DND-41 (cell line): ENCODE results near the gene CHAMP1.
A peak's percentile ranks its signal among the peaks of the same experiment; 100 is the strongest.

ENCODE experiments used
- ATAC-seq: fragments of 200-7000 bp; cut with Tn5 transposase; 3 replicates; pipeline ENCODE4 v1.9.1; 2021; ENCODE audit warnings: low read depth; ENCODE audit not compliant: insufficient read depth
- DNase-seq: peaks from one replicate; pipeline ENCODE4 v3.0.0-alpha.2; 2020
- H2AFZ ChIP-seq: 2 replicates; pipeline ENCODE4 v1.6.0; 2012; ENCODE audit warnings: low read depth, low read length
- H3K27ac ChIP-seq: 2 replicates; pipeline ENCODE4 v1.5.1; 2012; ENCODE audit warnings: low read length, inconsistent platforms
- H3K27me3 ChIP-seq: fragments of 200-600 bp; sonication (generic); 2 replicates; pipeline ENCODE4 v1.6.0; 2012; ENCODE audit warnings: low read length, mild to moderate bottlenecking, inconsistent platforms; ENCODE audit not compliant: insufficient read depth, poor library complexity
- H3K36me3 ChIP-seq: 2 replicates; pipeline ENCODE4 v1.5.1; 2012; ENCODE audit warnings: low read length, inconsistent platforms; ENCODE audit not compliant: insufficient read depth
- H3K4me1 ChIP-seq: 2 replicates; pipeline ENCODE4 v1.5.1; 2012; ENCODE audit warnings: mild to moderate bottlenecking, low read length; ENCODE audit not compliant: insufficient read depth
- H3K4me2 ChIP-seq: 2 replicates; pipeline ENCODE4 v1.6.0; 2012; ENCODE audit warnings: mild to moderate bottlenecking, moderate library complexity, low read length, inconsistent platforms; ENCODE audit not compliant: insufficient read depth
- H3K4me3 ChIP-seq, 2 experiments: fragments of 200-600 bp in 1 of 2; shearing (Covaris generic) in 1 of 2; 2 replicates each; pipeline ENCODE4 v1.5.1; 2012 to 2016; ENCODE audit warnings: inconsistent platforms in 2 of 2, low read length in 2 of 2, mild to moderate bottlenecking in 2 of 2, low read depth in 1 of 2, moderate library complexity in 1 of 2
- H3K79me2 ChIP-seq: 2 replicates; pipeline ENCODE4 v1.6.0; 2012; ENCODE audit warnings: low read length, inconsistent platforms; ENCODE audit not compliant: insufficient read depth
- H3K9ac ChIP-seq: 2 replicates; pipeline ENCODE4 v1.6.0; 2012; ENCODE audit warnings: low read depth, mild to moderate bottlenecking, inconsistent platforms, low read length, moderate library complexity
- H3K9me3 ChIP-seq: 2 replicates; pipeline ENCODE4 v1.5.1; 2012; ENCODE audit warnings: low read length, moderate library complexity, mild to moderate bottlenecking, inconsistent platforms; ENCODE audit not compliant: insufficient read depth, severe bottlenecking
- H4K20me1 ChIP-seq: 2 replicates; pipeline ENCODE4 v1.6.0; 2012; ENCODE audit warnings: low read length; ENCODE audit not compliant: insufficient read depth
- CTCF ChIP-seq: IDR thresholded peaks from 2 replicates; pipeline ENCODE4 v1.5.1; 2012; ENCODE audit warnings: borderline replicate concordance, low read length, moderate library complexity, mild to moderate bottlenecking; ENCODE audit not compliant: poor library complexity, severe bottlenecking; ENCODE audit errors: extremely low read depth
- EZH2 ChIP-seq: IDR thresholded peaks from 3 replicates; pipeline ENCODE4 v1.6.1; 2012; ENCODE audit warnings: borderline replicate concordance, low read depth, mild to moderate bottlenecking, moderate library complexity, low read length, inconsistent platforms; ENCODE audit not compliant: severe bottlenecking

The CHAMP1 gene

GRCh38 chr13:114281351-114282040 lies 32.8 kb upstream of the CHAMP1 start, which contains the start of gene UPF3A:
TSS of gene UPF3A (plus strand) at chr13:114281601. CDS start at chr13:114281640, 39 bp downstream.
- Histone ChIP-seq H3K27ac (peak within 1 kb of the TSS; percentile 100), H3K27me3 (no peaks in the 10 kb centered on the region), H3K79me2 (peaks cover 35% of the 10 kb centered on the region), H4K20me1 (no peaks in the 10 kb centered on the region), H3K9ac (peak within 1 kb of the TSS; percentile 93), H3K4me3 (peak within 1 kb of the TSS; percentile 84 to 95), H2AFZ (peak within 1 kb of the TSS; percentile 93), H3K4me2 (peak within 1 kb of the TSS; percentile 76), H3K36me3 (peaks cover 47% of the 10 kb centered on the region), H3K9me3 (no peaks in the 10 kb centered on the region), H3K4me1 (peaks cover 38% of the 10 kb centered on the region)
- peak; percentile 78 for ATAC-seq
- TF ChIP-seq CTCF (no peak), EZH2 (no peak)
- DNase-seq = peak; percentile 89

DNA sequence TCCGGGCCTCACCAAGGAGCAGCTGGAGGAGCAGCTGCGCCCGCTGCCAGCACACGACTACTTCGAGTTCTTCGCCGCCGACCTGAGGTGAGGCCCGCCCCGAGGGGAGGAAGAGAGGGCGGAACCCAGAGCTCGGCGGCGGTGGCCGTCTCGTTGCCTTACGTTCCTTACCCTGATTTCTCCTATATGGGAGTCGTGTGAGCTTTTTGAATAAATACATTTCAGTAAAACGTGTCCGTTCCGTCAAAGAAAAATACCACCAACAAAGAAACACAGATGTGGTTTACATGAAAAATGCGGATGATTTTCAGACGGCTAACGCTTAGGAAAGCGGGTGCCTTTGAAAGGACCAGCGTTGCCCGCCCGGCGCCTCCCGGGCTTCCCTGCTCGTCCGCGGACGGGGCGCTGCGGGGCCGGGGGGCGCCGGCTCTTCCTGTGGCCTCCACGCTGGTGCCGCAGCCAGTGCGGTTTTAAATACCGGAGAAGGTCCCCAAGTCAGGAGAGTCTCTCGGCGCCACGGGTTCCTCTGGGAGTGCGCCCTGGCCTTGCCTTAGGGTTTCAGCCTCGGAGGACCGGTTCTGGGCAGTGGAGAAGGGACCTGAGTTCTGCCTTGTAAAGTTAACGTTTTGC lies 32.1 kb upstream of the CHAMP1 start:
- TF ChIP-seq CTCF = no peak
- TF ChIP-seq EZH2 = no peak
- H3K9me3 ChIP-seq = no peaks in the 10 kb centered on the region
- no peaks in the 10 kb centered on the region for H4K20me1 ChIP-seq
- peaks cover 51% of the 10 kb centered on the region for H3K36me3 ChIP-seq
- no peaks in the 10 kb centered on the region for H3K27me3 ChIP-seq
- peaks cover 35% of the 10 kb centered on the region for H3K79me2 ChIP-seq
- peak; percentile 76 for ATAC-seq
- peak overlapping the region; percentile 88 for H3K27ac ChIP-seq
- H2AFZ ChIP-seq = peak overlapping the region; percentile 83
- H3K9ac ChIP-seq = peak overlapping the region; percentile 93
- peak overlapping the region; percentile 76 for H3K4me2 ChIP-seq
- peak; percentile 51 for DNase-seq
- peaks cover 38% of the 10 kb centered on the region for H3K4me1 ChIP-seq
- H3K4me3 ChIP-seq = peak overlapping the region; percentile 84 to 95

DNA sequence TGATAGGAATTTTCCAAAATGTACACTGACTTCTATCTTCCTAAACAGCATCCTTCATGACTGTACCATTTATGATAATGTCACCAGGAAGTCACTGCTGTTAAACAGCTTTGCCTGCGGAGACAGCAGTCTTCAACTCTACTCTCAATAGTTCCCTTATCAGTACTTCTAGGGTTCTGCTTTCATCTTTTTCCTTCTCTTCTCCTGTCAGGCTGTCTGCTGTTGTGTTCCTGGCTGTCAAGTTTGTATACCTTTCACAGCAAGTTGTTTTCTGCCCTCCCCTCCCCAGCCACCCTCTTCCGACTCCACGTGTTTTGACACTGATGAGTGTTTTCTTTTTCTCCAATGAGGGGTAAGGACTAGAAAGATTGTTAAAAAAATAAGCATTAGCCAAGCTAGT lies 30.7 kb upstream of the CHAMP1 start:
- Histone ChIP-seq H3K4me3 (no peak overlapping the region; a peak in 1 of 4 replicates), H3K27me3 (no peaks in the 10 kb centered on the region), H3K4me1 (peaks cover 38% of the 10 kb centered on the region), H3K9ac (no peak overlapping the region; the same call in 1 of the 2 replicates), H3K36me3 (peaks cover 54% of the 10 kb centered on the region), H3K4me2 (peak overlapping the region; percentile 76), H3K79me2 (peaks cover 42% of the 10 kb centered on the region), H2AFZ (no peak overlapping the region), H3K27ac (no peak overlapping the region), H4K20me1 (peaks cover 6% of the 10 kb centered on the region; the same call in 1 of the 2 replicates), H3K9me3 (no peaks in the 10 kb centered on the region)
- TF ChIP-seq EZH2 (no peak), CTCF (no peak)
- ATAC-seq = no peak
- no peak for DNase-seq
